HG02763 (cell line): ENCODE results near the gene KCNQ5.

Experiments used
- ATAC-seq: cut with Tn5 transposase; IDR thresholded peaks from one replicate; pipeline ENCODE4 v1.9.1; 2021; ENCODE audit warnings: mild to moderate bottlenecking, moderate library complexity; ENCODE audit not compliant: unreplicated experiment

Gene KCNQ5

GRCh38 chr6:72832271-72832670 is 210.4 kb downstream of the KCNQ5 start:
- no peak for ATAC-seq

- no peak for ATAC-seq
Observed at GRCh38 chr6:72835749-72836148, 213.9 kb downstream of the KCNQ5 start.

GRCh38 chr6:72836971-72837370 is 215.1 kb downstream of the KCNQ5 start:
- no peak for ATAC-seq

- ATAC-seq: no peak
Observed at GRCh38 chr6:72841195-72841594, 219.3 kb downstream of the KCNQ5 start.

GRCh38 chr6:72842140-72842539 is 220.3 kb downstream of the KCNQ5 start:
- no peak for ATAC-seq

- ATAC-seq: no peak
Observed at GRCh38 chr6:72844614-72845013, 222.8 kb downstream of the KCNQ5 start.

- no peak for ATAC-seq
Observed at GRCh38 chr6:72849346-72849745, 227.5 kb downstream of the KCNQ5 start.

- ATAC-seq: no peak
Observed at GRCh38 chr6:72850040-72850439, 228.2 kb downstream of the KCNQ5 start.

- ATAC-seq: no peak
Observed at GRCh38 chr6:72850469-72850868, 228.6 kb downstream of the KCNQ5 start.

GRCh38 chr6:72855471-72855870 is 233.6 kb downstream of the KCNQ5 start:
- ATAC-seq: no peak

GRCh38 chr6:72856801-72857200 is 234.9 kb downstream of the KCNQ5 start:
- no peak for ATAC-seq

- no peak for ATAC-seq
Observed at GRCh38 chr6:72857791-72858585, 236.1 kb downstream of the KCNQ5 start.

- ATAC-seq: no peak
Observed at GRCh38 chr6:72861059-72861458, 239.2 kb downstream of the KCNQ5 start.

- peak; percentile 57 for ATAC-seq
Observed at GRCh38 chr6:72861935-72862432, 240.1 kb downstream of the KCNQ5 start.

- ATAC-seq: no peak
Observed at GRCh38 chr6:72863131-72863530, 241.3 kb downstream of the KCNQ5 start.

- no peak for ATAC-seq
Observed at GRCh38 chr6:72864236-72864635, 242.4 kb downstream of the KCNQ5 start.

- ATAC-seq: no peak
Observed at GRCh38 chr6:72864799-72865198, 242.9 kb downstream of the KCNQ5 start.

GRCh38 chr6:72865467-72865866 is 243.6 kb downstream of the KCNQ5 start:
- no peak for ATAC-seq

GRCh38 chr6:72869621-72870020 is 247.8 kb downstream of the KCNQ5 start:
- ATAC-seq: no peak

GRCh38 chr6:72873433-72873832 is 251.6 kb downstream of the KCNQ5 start:
- no peak for ATAC-seq

GRCh38 chr6:72876256-72876655 is 254.4 kb downstream of the KCNQ5 start:
- no peak for ATAC-seq

GRCh38 chr6:72886170-72886569 is 264.3 kb downstream of the KCNQ5 start:
- no peak for ATAC-seq

GRCh38 chr6:72890233-72890632 is 268.4 kb downstream of the KCNQ5 start:
- no peak for ATAC-seq
